Measurements from ENCODE around the gene GRAMD2A.

DNA sequence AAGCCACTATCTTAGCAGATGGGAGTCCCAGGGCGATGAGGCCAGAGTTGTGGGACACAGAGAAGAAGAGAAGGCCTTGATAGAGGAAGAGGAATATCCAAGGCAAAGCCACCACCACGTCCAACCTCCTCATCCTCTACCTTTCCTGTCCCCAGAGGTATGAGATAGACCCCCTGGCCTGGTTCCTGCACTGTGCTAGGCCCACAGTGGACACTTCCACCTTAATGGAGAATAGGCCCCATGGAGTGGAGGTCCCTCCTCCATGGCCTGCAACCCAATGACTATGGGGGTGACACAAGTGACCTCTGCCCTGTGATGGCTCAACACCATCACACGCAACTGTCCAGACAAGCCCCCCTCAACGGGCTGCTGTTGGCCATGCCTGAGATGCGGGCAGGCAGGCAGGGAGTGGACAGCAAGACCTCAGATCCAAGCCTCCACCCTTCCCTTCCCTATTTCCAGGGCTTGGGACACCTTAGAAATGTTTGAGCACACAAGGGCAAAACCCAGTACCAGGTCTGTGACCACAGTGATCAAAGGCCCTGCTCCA is 36.8 kb downstream of the GRAMD2A start:
- TF ChIP-seq CTCF (IDR thresholded peaks at IDR 0.05) (no peak), POLR2A (IDR thresholded peaks at IDR 0.05) (no peak)
